NCI-H69 (cell line): ENCODE measurements around the gene DOCK4.

Experiments used
- DNase-seq: peaks from one replicate; lab custom pipeline; 2025; lab: John Stamatoyannopoulos, UW

Gene DOCK4

GRCh38 chr7:112192236-112193154 is 13.7 kb downstream of the DOCK4 start:
- no peak for DNase-seq

GRCh38 chr7:112190120-112190519 is 16.1 kb downstream of the DOCK4 start:
- DNase-seq, result no peak

- no peak for DNase-seq
Observed at GRCh38 chr7:112189691-112190090, 16.5 kb downstream of the DOCK4 start.

GRCh38 chr7:112188257-112188656 is 17.9 kb downstream of the DOCK4 start:
- DNase-seq, result no peak

- DNase-seq, result no peak
Observed at GRCh38 chr7:112186300-112186699, 19.9 kb downstream of the DOCK4 start.

GRCh38 chr7:112185005-112185834 is 21.0 kb downstream of the DOCK4 start:
- peak; percentile 37 for DNase-seq

GRCh38 chr7:112184455-112184854 is 21.7 kb downstream of the DOCK4 start:
- no peak for DNase-seq

GRCh38 chr7:112183266-112183665 is 22.9 kb downstream of the DOCK4 start:
- no peak for DNase-seq

- peak; percentile 53 for DNase-seq
Observed at GRCh38 chr7:112182749-112183148, 23.4 kb downstream of the DOCK4 start.

GRCh38 chr7:112180223-112180622 is 26.0 kb downstream of the DOCK4 start:
- DNase-seq, result peak; percentile 51

GRCh38 chr7:112176693-112177415 is 29.3 kb downstream of the DOCK4 start:
- DNase-seq, result peak; percentile 71

GRCh38 chr7:112176241-112176640 is 30.0 kb downstream of the DOCK4 start:
- no peak for DNase-seq

- no peak for DNase-seq
Observed at GRCh38 chr7:112174192-112174591, 32.0 kb downstream of the DOCK4 start.

- DNase-seq, result no peak
Observed at GRCh38 chr7:112173568-112173905, 32.7 kb downstream of the DOCK4 start.

GRCh38 chr7:112172870-112173567 is 33.2 kb downstream of the DOCK4 start:
- DNase-seq, result peak; percentile 95

- DNase-seq, result no peak
Observed at GRCh38 chr7:112171673-112172072, 34.5 kb downstream of the DOCK4 start.

GRCh38 chr7:112168915-112169314 is 37.3 kb downstream of the DOCK4 start:
- DNase-seq, result no peak

- no peak for DNase-seq
Observed at GRCh38 chr7:112167147-112167546, 39.1 kb downstream of the DOCK4 start.

- peak; percentile 94 for DNase-seq
Observed at GRCh38 chr7:112162784-112163506, 43.3 kb downstream of the DOCK4 start.

- DNase-seq, result peak; percentile 95
Observed at GRCh38 chr7:112162142-112162766, 43.9 kb downstream of the DOCK4 start.
